22Rv1 (cell line): ENCODE measurements around the gene ART4.

ENCODE experiments used
- CTCF ChIP-seq: fragments of 450-650 bp; IDR thresholded peaks from 2 replicates; pipeline ENCODE4 v1.5.1; 2017; ENCODE audit warnings: mild to moderate bottlenecking
- ZFX ChIP-seq: fragments of 450-650 bp; IDR thresholded peaks from 2 replicates; pipeline ENCODE4 v1.6.1; 2017; ENCODE audit warnings: antibody characterized with exemption, borderline replicate concordance

GRCh38 chr12:14828892-14829291 lies 14.4 kb downstream of the ART4 start:
- TF ChIP-seq CTCF = no peak
- TF ChIP-seq ZFX = no peak
